A549 treated with DMSO at 1 μM for 4 hours (cell line): ENCODE measurements around the gene PEAK3. TPM values are rescaled to one million over a fixed set of nuclear protein-coding genes. Genes with fewer than 3 reads are reported as not detected.

Experiments
- total RNA-seq: library from RNA; stranded (reverse); fragments of 200-300 nt; extraction: Qiagen RNA extraction; gene quantifications from 5 replicates; pipeline ENCODE4 v1.2.3, GENCODE V29; 2022; ENCODE audit warnings: low read depth

PEAK3 gene
- total RNA-seq = not detected in 5 replicates

GRCh38 chr19:2282062-2282861 lies at the start of gene PEAK3:
Gene PEAK3, minus strand, starts transcription at chr19:2282175. Its CDS starts 1,244 bp downstream, at chr19:2280931.

GRCh38 chr19:2328401-2329148 lies 46.6 kb upstream of the PEAK3 start, which contains the start of the genes LSM7 and SPPL2B:
Gene LSM7, minus strand, starts transcription at chr19:2328586. Its CDS starts 20 bp downstream, at chr19:2328566.
Gene SPPL2B, plus strand, starts transcription at chr19:2328684. Its CDS starts 26 bp downstream, at chr19:2328710.

GRCh38 chr19:2308114-2308556 lies 26.2 kb upstream of the PEAK3 start, which contains the start of gene LINGO3:
Gene LINGO3, minus strand, starts transcription at chr19:2308154. Its CDS starts 16,378 bp downstream, at chr19:2291776.

GRCh38 chr19:2255982-2256685 lies 25.8 kb downstream of the PEAK3 start, which contains the start of gene JSRP1:
Gene JSRP1, minus strand, starts transcription at chr19:2256417. Its CDS starts 1,103 bp downstream, at chr19:2255314.

GRCh38 chr19:2249010-2249866 lies 32.7 kb downstream of the PEAK3 start, which contains the start of gene AMH:
Gene AMH, plus strand, starts transcription at chr19:2249323. Its CDS starts 10 bp downstream, at chr19:2249333.

GRCh38 chr19:2236314-2237050 lies 45.5 kb downstream of the PEAK3 start, which contains the start of the genes PLEKHJ1 and SF3A2:
Gene PLEKHJ1, minus strand, starts transcription at chr19:2236329. Its CDS starts 81 bp downstream, at chr19:2236248.
Gene SF3A2, plus strand, starts transcription at chr19:2236824. Its CDS starts 6,595 bp downstream, at chr19:2243419.

Other genes starting within 250 kb of the PEAK3 start
- 30.2 to 55.5 TPM (median 51.8 TPM) in 5 replicates for gene MKNK2, start 230.9 kb downstream of the PEAK3 start, total RNA-seq
- 8.5 to 12.8 TPM (median 10.9 TPM) in 5 replicates for gene MOB3A, start 185.8 kb downstream of the PEAK3 start, total RNA-seq
- 0.37 to 0.75 TPM (median 0.47 TPM) in 5 replicates for gene IZUMO4, start 185.3 kb downstream of the PEAK3 start, total RNA-seq
- 65.8 to 82.7 TPM (median 78.4 TPM) in 5 replicates for gene AP3D1, start 130.6 kb downstream of the PEAK3 start, total RNA-seq
- gene DOT1L, start 118.2 kb downstream of the PEAK3 start, total RNA-seq = 16.3 to 19.2 TPM (median 16.9 TPM) in 5 replicates
- 37.5 to 49.5 TPM (median 47.4 TPM) in 5 replicates for gene PLEKHJ1, start 45.8 kb downstream of the PEAK3 start, total RNA-seq
- gene SF3A2, start 45.4 kb downstream of the PEAK3 start, total RNA-seq = 57.3 to 75.2 TPM (median 68.3 TPM) in 5 replicates
- 9.5 to 25.2 TPM (median 16.0 TPM) in 5 replicates for gene AMH, start 32.9 kb downstream of the PEAK3 start, total RNA-seq
- 0.61 to 1.3 TPM (median 0.74 TPM) in 5 replicates for gene JSRP1, start 25.8 kb downstream of the PEAK3 start, total RNA-seq
- not detected in 5 replicates for gene LINGO3, start 26.0 kb upstream of the PEAK3 start, total RNA-seq
- gene LSM7, start 46.4 kb upstream of the PEAK3 start, total RNA-seq = 127 to 156 TPM (median 143 TPM) in 5 replicates
- 14.4 to 23.9 TPM (median 20.3 TPM) in 5 replicates for gene SPPL2B, start 46.5 kb upstream of the PEAK3 start, total RNA-seq
- gene TMPRSS9, start 78.1 kb upstream of the PEAK3 start, total RNA-seq = 0.02 to 0.08 TPM in 2 of 5 replicates, not detected in the others
- 63.0 to 138 TPM (median 109 TPM) in 5 replicates for gene TIMM13, start 145.4 kb upstream of the PEAK3 start, total RNA-seq
- 63.5 to 93.5 TPM (median 79.6 TPM) in 5 replicates for gene LMNB2, start 174.8 kb upstream of the PEAK3 start, total RNA-seq
- gene GADD45B, start 194.0 kb upstream of the PEAK3 start, total RNA-seq = 33.3 to 39.8 TPM (median 37.0 TPM) in 5 replicates